Activated CD8-positive, alpha-beta T cell treated with anti-CD3 and anti-CD28 coated beads, Interleukin-2, amount 10 ng/mL, durations not matched to agents 7 days and 5 days (primary cell): Measurements from ENCODE around the gene HHAT. TPM values are rescaled to one million over a fixed set of nuclear protein-coding genes. Genes with fewer than 3 reads are reported as not detected.

Source experiments
- ATAC-seq: fragments of 150-1000 bp; cut with Tn5 transposase; one replicate; pipeline ENCODE4 v1.10.0; 2021; ENCODE audit warnings: moderate library complexity
- CTCF ChIA-PET: fragments of 350-600 bp; sonication (Branson Sonifier 250); formaldehyde crosslinking; loops from one replicate; lab custom pipeline; 2021; ENCODE audit warnings: antibody characterized with exemption; lab: Charles Lee
- POLR2A ChIA-PET: fragments of 350-600 bp; sonication (Branson Sonifier 250); formaldehyde crosslinking; loops from one replicate; lab custom pipeline; 2021; ENCODE audit warnings: antibody characterized with exemption; lab: Charles Lee
- DNase-seq: peaks from one replicate; pipeline ENCODE4 v3.0.0-alpha.2; 2020
- H3K27ac Mint-ChIP-seq: one replicate; pipeline ENCODE4 v1.8.0; 2021; ENCODE audit warnings: mild to moderate bottlenecking, mixed read lengths
- H3K27me3 Mint-ChIP-seq: one replicate; pipeline ENCODE4 v1.8.0; 2021; ENCODE audit warnings: low read depth, mixed read lengths
- H3K36me3 Mint-ChIP-seq: one replicate; pipeline ENCODE4 v1.8.0; 2021; ENCODE audit warnings: low read depth, mixed read lengths
- H3K4me1 Mint-ChIP-seq: one replicate; pipeline ENCODE4 v1.8.0; 2021; ENCODE audit warnings: low read depth, mixed read lengths
- H3K4me3 Mint-ChIP-seq: one replicate; pipeline ENCODE4 v1.8.0; 2021; ENCODE audit warnings: mild to moderate bottlenecking, mixed read lengths
- H3K9me3 Mint-ChIP-seq: one replicate; pipeline ENCODE4 v1.8.0; 2022; ENCODE audit warnings: mixed read lengths; ENCODE audit not compliant: insufficient read depth
- total RNA-seq, 2 experiments: library from RNA; stranded (reverse); gene quantifications; one replicate each; pipeline ENCODE4 v1.2.3, GENCODE V29; 2021

HHAT gene
- total RNA-seq, 2 experiments from 2014 or later: 0.71 to 0.94 TPM

- Mint-ChIP-seq H3K27me3 (no peaks in the 10 kb centered on the region), H3K36me3 (no peaks in the 10 kb centered on the region), H3K4me1 (peaks cover 6% of the 10 kb centered on the region), H3K27ac (peak overlapping the region; percentile 27), H3K4me3 (no peak overlapping the region), H3K9me3 (no peaks in the 10 kb centered on the region)
- DNase-seq (peak; percentile 74), ATAC-seq (peak; percentile 69)
- ChIA-PET CTCF (interaction anchor here (0.7 to 4.4 kb wide), 21 partner anchors 9 to 510 kb away, joined by 3 to 61 read pairs (median 5); no protein-coding TSS in a partner anchor), POLR2A (interaction anchor here (0.6 to 2.1 kb wide), 18 partner anchors 9 to 760 kb away, joined by 3 to 26 read pairs (median 5); partner anchors contain the start of genes HHAT and UTP25)
Observed at GRCh38 chr1:210373878-210374599, 45.3 kb downstream of the HHAT start.

GRCh38 chr1:210374600-210374953, 45.9 kb downstream of the HHAT start:
- H3K4me1 Mint-ChIP-seq: peaks cover 6% of the 10 kb centered on the region
- DNase-seq: no peak
- POLR2A ChIA-PET: interaction anchor here (0.9 to 2.1 kb wide), 13 partner anchors 10 to 72 kb away, joined by 3 to 26 read pairs (median 7); partner anchors contain the start of gene HHAT
- H3K9me3 Mint-ChIP-seq: no peaks in the 10 kb centered on the region
- no peak overlapping the region for H3K4me3 Mint-ChIP-seq
- CTCF ChIA-PET: interaction anchor here (0.7 to 4.4 kb wide), 19 partner anchors 9 to 511 kb away, joined by 3 to 61 read pairs (median 5); no protein-coding TSS in a partner anchor
- H3K27ac Mint-ChIP-seq: no peak overlapping the region
- ATAC-seq: no peak
- H3K27me3 Mint-ChIP-seq: no peaks in the 10 kb centered on the region
- no peaks in the 10 kb centered on the region for H3K36me3 Mint-ChIP-seq

GRCh38 chr1:210376836-210377372, 48.2 kb downstream of the HHAT start:
- no peaks in the 10 kb centered on the region for H3K36me3 Mint-ChIP-seq
- H3K27ac Mint-ChIP-seq: no peak overlapping the region
- H3K4me1 Mint-ChIP-seq: peaks cover 6% of the 10 kb centered on the region
- ATAC-seq (no peak), DNase-seq (no peak)
- ChIA-PET CTCF (interaction anchor here (1.2 to 1.5 kb wide), 2 partner anchors 23 to 70 kb away, joined by 4 to 7 read pairs; no protein-coding TSS in a partner anchor), POLR2A (interaction anchor here (1.1 kb wide), 1 partner anchor 23 kb away, joined by 3 read pairs; no protein-coding TSS in a partner anchor)
- no peak overlapping the region for H3K4me3 Mint-ChIP-seq
- H3K27me3 Mint-ChIP-seq: no peaks in the 10 kb centered on the region
- no peaks in the 10 kb centered on the region for H3K9me3 Mint-ChIP-seq

- ATAC-seq: no peak
- H3K27ac Mint-ChIP-seq: no peak overlapping the region
- POLR2A ChIA-PET: interaction anchor here (1.1 kb wide), 1 partner anchor 22 kb away, joined by 3 read pairs; no protein-coding TSS in a partner anchor
- H3K27me3 Mint-ChIP-seq: no peaks in the 10 kb centered on the region
- no peaks in the 10 kb centered on the region for H3K36me3 Mint-ChIP-seq
- peaks cover 6% of the 10 kb centered on the region for H3K4me1 Mint-ChIP-seq
- no peaks in the 10 kb centered on the region for H3K9me3 Mint-ChIP-seq
- H3K4me3 Mint-ChIP-seq: no peak overlapping the region
- no peak for DNase-seq
- CTCF ChIA-PET: interaction anchor here (1.5 kb wide), 1 partner anchor 69 kb away, joined by 4 read pairs; no protein-coding TSS in a partner anchor
Observed at GRCh38 chr1:210377731-210378333, 49.1 kb downstream of the HHAT start.

GRCh38 chr1:210378736-210379135, 50.0 kb downstream of the HHAT start:
- peaks cover 6% of the 10 kb centered on the region for H3K4me1 Mint-ChIP-seq
- CTCF ChIA-PET: interaction anchor here (0.7 to 1.4 kb wide), 5 partner anchors 10 to 21 kb away, joined by 3 to 6 read pairs (median 3); no protein-coding TSS in a partner anchor

GRCh38 chr1:210381934-210382333, 53.2 kb downstream of the HHAT start:
- Mint-ChIP-seq H3K4me1 (no peaks in the 10 kb centered on the region), H3K9me3 (no peaks in the 10 kb centered on the region), H3K4me3 (no peak overlapping the region), H3K27ac (no peak overlapping the region), H3K36me3 (no peaks in the 10 kb centered on the region), H3K27me3 (no peaks in the 10 kb centered on the region)
- POLR2A ChIA-PET: no interaction called here
- no peak for ATAC-seq
- DNase-seq: no peak
- CTCF ChIA-PET: interaction anchor here (1.1 kb wide), 3 partner anchors 13 to 21 kb away, joined by 3 read pairs; no protein-coding TSS in a partner anchor

More at GRCh38 chr1:210378736-210379135, 50.0 kb downstream of the HHAT start:
- no peaks in the 10 kb centered on the region for H3K9me3 Mint-ChIP-seq
- H3K27me3 Mint-ChIP-seq: no peaks in the 10 kb centered on the region
- no peak for ATAC-seq
- no peak overlapping the region for H3K27ac Mint-ChIP-seq
- DNase-seq: no peak
- H3K36me3 Mint-ChIP-seq: no peaks in the 10 kb centered on the region
- POLR2A ChIA-PET: no interaction called here
- no peak overlapping the region for H3K4me3 Mint-ChIP-seq

- Mint-ChIP-seq H3K9me3 (no peaks in the 10 kb centered on the region), H3K4me3 (no peak overlapping the region), H3K27me3 (no peaks in the 10 kb centered on the region), H3K27ac (no peak overlapping the region), H3K36me3 (no peaks in the 10 kb centered on the region), H3K4me1 (no peaks in the 10 kb centered on the region)
- CTCF ChIA-PET: interaction anchor here (1.0 to 2.4 kb wide), 5 partner anchors 10 to 24 kb away, joined by 3 to 13 read pairs (median 9); no protein-coding TSS in a partner anchor
- DNase-seq (no peak), ATAC-seq (no peak)
- POLR2A ChIA-PET: interaction anchor here (2.0 kb wide), 1 partner anchor 11 kb away, joined by 5 read pairs; no protein-coding TSS in a partner anchor
Observed at GRCh38 chr1:210384625-210385024, 55.9 kb downstream of the HHAT start.

GRCh38 chr1:210385228-210385627, 56.5 kb downstream of the HHAT start:
- H3K27me3 Mint-ChIP-seq: no peaks in the 10 kb centered on the region
- no peak overlapping the region for H3K27ac Mint-ChIP-seq
- ATAC-seq (no peak), DNase-seq (no peak)
- ChIA-PET POLR2A (interaction anchor here (2.0 kb wide), 1 partner anchor 11 kb away, joined by 5 read pairs; no protein-coding TSS in a partner anchor), CTCF (interaction anchor here (1.0 to 2.4 kb wide), 4 partner anchors 11 to 24 kb away, joined by 3 to 13 read pairs (median 6); no protein-coding TSS in a partner anchor)
- no peaks in the 10 kb centered on the region for H3K9me3 Mint-ChIP-seq
- H3K36me3 Mint-ChIP-seq: no peaks in the 10 kb centered on the region
- H3K4me3 Mint-ChIP-seq: no peak overlapping the region
- no peaks in the 10 kb centered on the region for H3K4me1 Mint-ChIP-seq

- H3K4me3 Mint-ChIP-seq: no peak overlapping the region
- CTCF ChIA-PET: interaction anchor here (1.3 kb wide), 2 partner anchors 13 to 20 kb away, joined by 3 to 4 read pairs; no protein-coding TSS in a partner anchor
- H3K36me3 Mint-ChIP-seq: no peaks in the 10 kb centered on the region
- H3K4me1 Mint-ChIP-seq: peaks cover 14% of the 10 kb centered on the region
- ATAC-seq (no peak), DNase-seq (peak; percentile 23)
- H3K27me3 Mint-ChIP-seq: peaks cover 11% of the 10 kb centered on the region
- no peak overlapping the region for H3K27ac Mint-ChIP-seq
- H3K9me3 Mint-ChIP-seq: no peaks in the 10 kb centered on the region
- POLR2A ChIA-PET: interaction anchor here (3.0 kb wide), 1 partner anchor 20 kb away, joined by 18 read pairs; no protein-coding TSS in a partner anchor
Observed at GRCh38 chr1:210394281-210394821, 65.6 kb downstream of the HHAT start.

- Mint-ChIP-seq H3K27me3 (peaks cover 8% of the 10 kb centered on the region), H3K4me3 (no peak overlapping the region), H3K4me1 (peaks cover 27% of the 10 kb centered on the region), H3K36me3 (no peaks in the 10 kb centered on the region), H3K27ac (no peak overlapping the region), H3K9me3 (no peaks in the 10 kb centered on the region)
- ChIA-PET CTCF (interaction anchor here (1.0 to 1.3 kb wide), 2 partner anchors 22 to 62 kb away, joined by 3 read pairs; no protein-coding TSS in a partner anchor), POLR2A (no interaction called here)
- DNase-seq: no peak
- no peak for ATAC-seq
Observed at GRCh38 chr1:210396541-210396940, 67.8 kb downstream of the HHAT start.

GRCh38 chr1:210397252-210397651, 68.5 kb downstream of the HHAT start:
- no peaks in the 10 kb centered on the region for H3K36me3 Mint-ChIP-seq
- CTCF ChIA-PET: interaction anchor here (1.0 to 1.3 kb wide), 2 partner anchors 22 to 63 kb away, joined by 3 read pairs; no protein-coding TSS in a partner anchor
- ATAC-seq: no peak

More at GRCh38 chr1:210397252-210397651, 68.5 kb downstream of the HHAT start:
- Mint-ChIP-seq H3K27ac (no peak overlapping the region), H3K9me3 (no peaks in the 10 kb centered on the region), H3K4me1 (peaks cover 27% of the 10 kb centered on the region), H3K27me3 (peaks cover 8% of the 10 kb centered on the region), H3K4me3 (no peak overlapping the region)
- POLR2A ChIA-PET: interaction anchor here (0.7 kb wide), 1 partner anchor 68 kb away, joined by 3 read pairs; the partner anchor contains the start of gene HHAT
- DNase-seq: no peak
